Pancreas (tissue), 10 donors: ENCODE results near the gene RAB15. TPM values are rescaled to one million over a fixed set of nuclear protein-coding genes. Genes with fewer than 3 reads are reported as not detected.

Source experiments
- ATAC-seq, 4 donors: fragments of 200-7000 bp; cut with Tn5 transposase; one replicate each; pipeline versions ENCODE4 v1.8.0 to v1.9.1; 2020; ENCODE audit warnings: mild to moderate bottlenecking in 4 of 4, moderate library complexity in 4 of 4
- DNase-seq, 6 donors: peaks; one replicate each; pipeline ENCODE4 v3.0.0-alpha.2; 2020
- FAIRE-seq: peaks from 2 replicates; lab custom pipeline; 2012; peaks lifted over from hg19 to GRCh38; lab: Jason Lieb, UNC
- H3K27ac ChIP-seq, 4 donors: fragments of 200-600 bp; sonication (generic); 1 replicate in 3 of 4; 2 replicates in 1 of 4; pipeline versions ENCODE4 v1.5.0 to v1.8.0; 2020
- H3K27me3 ChIP-seq, 4 donors: fragments of 200-600 bp; one replicate each; pipeline ENCODE4 v1.8.0; 2021
- H3K36me3 ChIP-seq, 3 donors: fragments of 200-600 bp; sonication (generic) in 1 of 3; one replicate each; pipeline versions ENCODE4 v1.5.0 to v1.8.0; 2020 to 2021
- H3K4me1 ChIP-seq, 3 donors: fragments of 200-600 bp; one replicate each; pipeline ENCODE4 v1.8.0; 2021
- H3K4me3 ChIP-seq, 4 donors: fragments of 200-600 bp; sonication (generic) in 2 of 4; one replicate each; pipeline versions ENCODE4 v1.5.0 to v1.8.0; 2020 to 2021
- H3K9me3 ChIP-seq, 4 donors: fragments of 200-600 bp; one replicate each; pipeline ENCODE4 v1.8.0; 2021
- CTCF ChIP-seq, 4 donors: fragments of 200-600 bp; sonication (generic) in 3 of 4; IDR thresholded peaks; one replicate each; pipeline versions ENCODE4 v1.5.0 to v1.8.0; 2021; ENCODE audit warnings: antibody characterized with exemption in 4 of 4
- WGBS, 2 donors: extraction: QIAGEN DNeasy Blood & Tissue Kit; methylation state at CpG; one replicate each; pipeline ENCODE4 v1.1.7; 2013; 5-methylcytosine and 5-hydroxymethylcytosine counted together
- intact Hi-C, 3 donors: fragments of 100-400 bp; cut with DNase I; formaldehyde crosslinking; loops; one replicate each; pipeline versions ENCODE4 v1.11.1 to v1.14.2; 2022
- polyA plus RNA-seq, 2 donors: library from polyadenylated mRNA; stranded (reverse); fragments of 200-250 nt; gene quantifications; one replicate each; pipeline ENCODE4 v1.2.3, GENCODE V29; 2013
- total RNA-seq, 6 donors: library from RNA; stranded (reverse); fragmentation: NEBNext Ultra II Directional in 4 of 6; extraction: Animal tissue kit (Norgen Biotek cat#: 25700) in 4 of 6; gene quantifications; one replicate each; pipeline versions ENCODE4 v1.2.1 to v1.2.4, GENCODE V29; 2021 to 2023
- donor health status: healthy with polysubstance abuse.
- donor health status: DM: no; HTN: no; CAD: no; lungs with moderate emphysema.
- donor health status: DM: no; HTN: no; CAD: no.
- donor health status: control.
- donor health status: control.
- donor health status: Bipolar disorder and iron deficiency.
- donor health status: DM: yes; HTN: yes; CAD: no.
- donor health status: DM: no; HTN: no; CAD: no.
- donor health status: DM: no; HTN: no; CAD: no.
- donor health status: DM: yes; HTN: yes; CAD: no.

The RAB15 gene
- total and polyA plus RNA-seq, 8 donors: 4.6 to 18.8 (median 7.1) TPM

DNA sequence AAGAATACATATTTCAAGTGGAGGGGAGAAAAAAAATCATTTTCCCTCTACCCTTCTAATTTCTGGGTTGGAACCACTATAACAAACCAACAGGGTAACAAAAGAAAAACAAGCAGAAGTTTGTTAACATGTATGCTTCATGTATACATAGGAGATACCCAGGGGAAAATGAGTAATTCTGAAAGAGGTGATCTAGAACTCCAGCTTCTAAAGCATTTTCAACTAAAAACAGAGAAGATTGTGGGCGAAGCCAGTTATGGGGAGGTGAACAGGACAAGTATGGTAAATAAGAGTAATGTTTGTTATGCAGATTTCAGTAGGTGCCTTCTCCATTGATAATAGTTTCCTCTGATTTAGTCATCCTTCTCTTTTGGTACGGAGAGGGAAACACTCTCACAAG is 31.3 kb upstream of the RAB15 start:
- H3K27me3 ChIP-seq: no peaks in the 10 kb centered on the region
- H3K4me1 ChIP-seq: no peaks in the 10 kb centered on the region
- DNase-seq (no peak), FAIRE-seq (no peak), ATAC-seq (no peak)
- no peak overlapping the region for H3K4me3 ChIP-seq
- no peak overlapping the region for H3K27ac ChIP-seq
- intact Hi-C loops: no loop called here
- no peak for TF ChIP-seq CTCF (IDR thresholded peaks at IDR 0.05)
- H3K36me3 ChIP-seq: no peaks in the 10 kb centered on the region
- H3K9me3 ChIP-seq: no peaks in the 10 kb centered on the region
- 92 to 93% methylated on average over 2 of the region's 2 CpGs for WGBS, 2 donors

- FAIRE-seq: no peak
These were observed 30.6 kb upstream of the RAB15 start for GRCh38 chr14:65002586-65003210.

GRCh38 chr14:65001723-65002122 is 29.6 kb upstream of the RAB15 start:
- WGBS, 2 donors: 95 to 99% methylated on average over 6 of the region's 6 CpGs
- FAIRE-seq (no peak), DNase-seq (no peak), ATAC-seq (no peak)
- Histone ChIP-seq H3K27ac (no peak overlapping the region), H3K4me1 (no peaks in the 10 kb centered on the region), H3K36me3 (no peaks in the 10 kb centered on the region), H3K4me3 (no peak overlapping the region), H3K9me3 (no peaks in the 10 kb centered on the region), H3K27me3 (no peaks in the 10 kb centered on the region)
- intact Hi-C loops: no loop called here
- TF ChIP-seq CTCF (IDR thresholded peaks at IDR 0.05): no peak

More at GRCh38 chr14:65002586-65003210, 30.6 kb upstream of the RAB15 start:
- intact Hi-C loops: no loop called here
- Histone ChIP-seq H3K36me3 (no peaks in the 10 kb centered on the region), H3K9me3 (no peaks in the 10 kb centered on the region), H3K4me1 (no peaks in the 10 kb centered on the region), H3K27me3 (no peaks in the 10 kb centered on the region), H3K4me3 (no peak overlapping the region), H3K27ac (no peak overlapping the region)
- WGBS, 2 donors: 77 to 81% methylated on average over 6 of the region's 6 CpGs
- peak in 1 of 4 donors; percentile 32 for ATAC-seq
- no peak for DNase-seq
- no peak for TF ChIP-seq CTCF (IDR thresholded peaks at IDR 0.05)

DNA sequence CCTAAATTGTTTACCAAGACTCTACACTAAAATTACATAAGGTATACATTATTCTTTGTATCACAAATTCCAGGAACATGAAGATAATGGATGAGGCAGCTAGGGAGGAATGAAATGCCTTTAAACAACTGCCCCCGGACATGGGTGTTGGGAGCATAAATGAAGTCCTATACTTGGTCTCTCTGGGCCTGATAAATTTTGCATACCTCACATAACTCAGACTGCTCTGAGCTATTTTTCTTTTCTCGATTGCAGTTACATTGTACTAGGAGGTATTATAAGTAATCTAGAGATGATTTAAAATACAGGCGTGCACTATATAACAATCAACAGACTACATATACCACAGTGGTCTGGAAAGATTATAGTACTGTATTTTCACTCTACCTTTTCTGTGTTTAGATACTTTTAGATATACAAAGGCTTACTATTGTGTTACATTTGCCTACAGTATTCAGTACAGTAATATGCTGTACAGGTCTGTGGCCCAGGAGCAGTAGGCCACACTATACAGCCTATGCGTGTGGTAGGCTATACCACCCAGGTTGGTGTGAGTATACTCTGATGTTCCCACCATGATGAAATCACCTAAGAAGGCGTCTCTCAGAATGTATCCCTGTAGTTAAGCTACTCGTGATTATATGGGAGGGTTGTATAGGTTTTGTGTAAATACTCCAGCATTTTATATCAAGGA is 28.9 kb upstream of the RAB15 start:
- FAIRE-seq (no peak), ATAC-seq (no peak), DNase-seq (no peak)
- no peak for TF ChIP-seq CTCF (IDR thresholded peaks at IDR 0.05)
- Histone ChIP-seq H3K27ac (no peak overlapping the region), H3K4me3 (no peak overlapping the region), H3K27me3 (no peaks in the 10 kb centered on the region), H3K4me1 (no peaks in the 10 kb centered on the region), H3K9me3 (no peaks in the 10 kb centered on the region), H3K36me3 (no peaks in the 10 kb centered on the region)
- WGBS, 2 donors: 81 to 88% methylated on average over 6 of the region's 6 CpGs
- intact Hi-C loops: no loop called here

DNA sequence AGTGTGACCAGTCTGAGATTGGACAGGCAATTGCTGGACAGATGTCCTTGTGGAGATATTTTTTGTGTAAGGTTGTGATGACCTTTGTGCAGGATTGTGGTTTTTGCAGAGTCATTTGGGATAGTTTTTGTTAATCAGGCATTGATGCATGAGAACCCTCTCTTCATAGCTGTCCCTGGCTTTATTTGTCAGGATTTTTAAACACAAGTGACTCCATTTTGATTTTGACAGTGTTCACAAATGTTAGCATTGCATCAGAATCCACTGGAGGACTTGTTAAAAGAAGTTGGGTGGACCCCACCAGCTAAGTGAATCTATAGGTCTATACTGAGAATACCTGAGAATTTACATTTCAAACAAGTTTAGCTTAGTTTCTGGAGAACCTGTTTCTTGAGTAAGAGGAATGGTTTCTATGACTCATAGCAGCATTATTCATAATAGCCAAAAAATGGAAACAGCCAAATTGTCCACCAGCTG is 26.4 kb upstream of the RAB15 start:
- DNase-seq (no peak), FAIRE-seq (no peak), ATAC-seq (no peak)
- H3K27me3 ChIP-seq: no peaks in the 10 kb centered on the region
- no peaks in the 10 kb centered on the region for H3K9me3 ChIP-seq
- intact Hi-C loops: no loop called here
- H3K27ac ChIP-seq: no peak overlapping the region
- H3K36me3 ChIP-seq: no peaks in the 10 kb centered on the region
- no peaks in the 10 kb centered on the region for H3K4me1 ChIP-seq
- TF ChIP-seq CTCF (IDR thresholded peaks at IDR 0.05): no peak
- no peak overlapping the region for H3K4me3 ChIP-seq
